Body of pancreas (tissue), 4 donors: Measurements from ENCODE around the gene TUFT1. TPM values are rescaled to one million over a fixed set of nuclear protein-coding genes. Genes with fewer than 3 reads are reported as not detected.

Source experiments
- ATAC-seq: fragments of 150-250 bp; one replicate; pipeline ENCODE4 v1.9.1; 2016
- DNase-seq, 4 donors: peaks; one replicate each; pipeline ENCODE4 v3.0.0-alpha.2; 2019
- H3K27ac ChIP-seq, 4 donors: fragments of 200-600 bp; sonication (generic); 1 replicate in 3 of 4; 2 replicates in 1 of 4; pipeline versions ENCODE4 v1.5.1 to v1.6.1; 2016 to 2019; ENCODE audit warnings: mild to moderate bottlenecking in 1 of 4, mixed read lengths in 1 of 4, moderate library complexity in 1 of 4
- H3K27me3 ChIP-seq, 2 donors: fragments of 200-600 bp; sonication (generic); one replicate each; pipeline ENCODE4 v1.6.0; 2016; ENCODE audit warnings: mild to moderate bottlenecking in 1 of 2
- H3K36me3 ChIP-seq, 2 donors: fragments of 200-600 bp; sonication (generic); replicated peaks in 1 of 2; 2 replicates each; pipeline ENCODE4 v1.5.1; 2016; ENCODE audit warnings: low read depth in 2 of 2; ENCODE audit not compliant: insufficient read depth in 1 of 2
- H3K4me1 ChIP-seq: fragments of 200-600 bp; sonication (generic); one replicate; pipeline ENCODE4 v1.6.0; 2016
- H3K4me3 ChIP-seq, 2 donors: fragments of 200-600 bp; sonication (generic); 1 replicate in 1 of 2; 2 replicates in 1 of 2; pipeline ENCODE4 v1.5.1; 2016 to 2019
- H3K9me3 ChIP-seq, 3 donors: fragments of 200-600 bp; sonication (generic); 1 replicate in 2 of 3; 2 replicates in 1 of 3; pipeline ENCODE4 v1.5.1; 2016
- POLR2A ChIP-seq, 3 donors: fragments of 450-650 bp; IDR thresholded peaks; one replicate each; pipeline ENCODE4 v1.6.1; 2016; ENCODE audit warnings: antibody characterized with exemption in 3 of 3, mild to moderate bottlenecking in 2 of 3
- WGBS, 2 donors: methylation state at CpG; one replicate each; pipeline ENCODE4 v1.1.5; 2017; 5-methylcytosine and 5-hydroxymethylcytosine counted together
- intact Hi-C: fragments of 100-400 bp; cut with DNase I; formaldehyde crosslinking; loops from one replicate; pipeline ENCODE4 v1.15.1; 2023
- total RNA-seq, 2 donors: library from RNA; depleted of rRNA; stranded (reverse); fragments of >200 nt; gene quantifications; one replicate each; pipeline ENCODE4 v1.1.0, GENCODE V29; 2016
- TF ChIP-seq, protein P1 (sequence below), 7 experiments: fragments of 450-650 bp in 4 of 7; fragments of 200-600 bp in 3 of 7; sonication (generic) in 3 of 7; IDR thresholded peaks; one replicate each; pipeline ENCODE4 v1.5.1; 2016 to 2019; ENCODE audit warnings: antibody characterized with exemption in 7 of 7

Gene TUFT1
- total RNA-seq, 2 donors from 2014 or later = 10.9 to 17.1 TPM

DNA sequence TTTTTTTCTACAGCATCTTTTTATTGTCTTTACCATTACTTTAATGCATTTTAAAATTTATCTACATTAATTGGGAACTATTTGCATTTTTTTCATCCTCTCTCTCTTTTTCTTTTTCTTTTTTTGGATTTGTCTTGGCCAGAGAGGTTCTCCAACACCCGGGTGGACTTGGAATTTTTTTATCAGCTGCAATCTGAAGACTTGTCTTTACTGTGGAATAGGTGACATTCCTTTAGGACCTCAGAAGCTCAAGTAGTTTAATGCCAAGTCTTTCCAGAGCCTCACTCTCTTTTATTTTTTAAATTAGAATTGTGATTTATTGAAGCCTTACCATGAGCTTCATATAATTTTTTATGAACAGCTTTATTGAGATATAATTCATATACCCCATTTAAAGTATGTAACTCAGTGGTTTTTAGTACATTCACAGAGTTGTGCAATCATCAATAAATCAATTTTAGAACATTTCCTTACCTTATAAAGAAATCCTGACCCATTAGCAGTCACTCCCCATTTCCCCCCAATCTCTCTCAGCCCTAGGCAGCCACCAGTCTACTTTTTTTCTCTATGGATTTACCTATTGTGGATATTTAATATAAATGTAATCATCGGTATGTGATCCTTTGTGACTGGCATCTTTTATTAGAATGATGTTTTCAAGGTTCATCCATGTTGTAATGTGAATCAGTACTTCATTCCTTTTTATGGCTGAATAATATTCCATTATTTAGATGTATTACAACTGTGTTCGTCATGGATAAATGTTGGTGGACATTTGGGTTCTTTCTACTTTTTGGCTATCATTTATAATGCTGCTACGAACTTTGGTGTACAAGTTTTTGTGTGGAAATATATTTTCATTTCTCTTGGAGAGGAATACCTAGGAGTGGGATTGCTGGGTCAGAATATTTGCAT, 6.2 kb downstream of the TUFT1 start:
- intact Hi-C loops = no loop called here
- no peaks in the 10 kb centered on the region for H3K27me3 ChIP-seq
- DNase-seq = no peak
- 87% methylated on average over 4 of the region's 4 CpGs for WGBS, 2 donors
- H3K9me3 ChIP-seq = no peaks in the 10 kb centered on the region
- H3K36me3 ChIP-seq = no peaks in the 10 kb centered on the region
- H3K27ac ChIP-seq = peak overlapping the region in 3 of 4 donors; percentile 69 to 76 (median 76)
- H3K4me3 ChIP-seq = no peak overlapping the region
- TF ChIP-seq, protein P1, sequence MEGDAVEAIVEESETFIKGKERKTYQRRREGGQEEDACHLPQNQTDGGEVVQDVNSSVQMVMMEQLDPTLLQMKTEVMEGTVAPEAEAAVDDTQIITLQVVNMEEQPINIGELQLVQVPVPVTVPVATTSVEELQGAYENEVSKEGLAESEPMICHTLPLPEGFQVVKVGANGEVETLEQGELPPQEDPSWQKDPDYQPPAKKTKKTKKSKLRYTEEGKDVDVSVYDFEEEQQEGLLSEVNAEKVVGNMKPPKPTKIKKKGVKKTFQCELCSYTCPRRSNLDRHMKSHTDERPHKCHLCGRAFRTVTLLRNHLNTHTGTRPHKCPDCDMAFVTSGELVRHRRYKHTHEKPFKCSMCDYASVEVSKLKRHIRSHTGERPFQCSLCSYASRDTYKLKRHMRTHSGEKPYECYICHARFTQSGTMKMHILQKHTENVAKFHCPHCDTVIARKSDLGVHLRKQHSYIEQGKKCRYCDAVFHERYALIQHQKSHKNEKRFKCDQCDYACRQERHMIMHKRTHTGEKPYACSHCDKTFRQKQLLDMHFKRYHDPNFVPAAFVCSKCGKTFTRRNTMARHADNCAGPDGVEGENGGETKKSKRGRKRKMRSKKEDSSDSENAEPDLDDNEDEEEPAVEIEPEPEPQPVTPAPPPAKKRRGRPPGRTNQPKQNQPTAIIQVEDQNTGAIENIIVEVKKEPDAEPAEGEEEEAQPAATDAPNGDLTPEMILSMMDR (IDR thresholded peaks at IDR 0.05) = no peak
- no peak for TF ChIP-seq POLR2A (IDR thresholded peaks at IDR 0.05)
- no peak for ATAC-seq
- peaks cover 62% of the 10 kb centered on the region for H3K4me1 ChIP-seq

GRCh38 chr1:151547119-151547899, 7.2 kb downstream of the TUFT1 start:
- intact Hi-C loops = no loop called here
- Histone ChIP-seq H3K36me3 (no peaks in the 10 kb centered on the region), H3K27ac (peak overlapping the region; percentile 50 to 76 (median 72)), H3K4me3 (no peak overlapping the region), H3K27me3 (no peaks in the 10 kb centered on the region), H3K4me1 (peaks cover 53% of the 10 kb centered on the region), H3K9me3 (no peaks in the 10 kb centered on the region)
- ATAC-seq (peak; percentile 95), DNase-seq (peak; percentile 72 to 84 (median 77))
- TF ChIP-seq, protein P1 (IDR thresholded peaks at IDR 0.05) = no peak
- no peak for TF ChIP-seq POLR2A (IDR thresholded peaks at IDR 0.05)
- 49 to 51% methylated on average over 7 of the region's 7 CpGs for WGBS, 2 donors

- Histone ChIP-seq H3K4me1 (peaks cover 47% of the 10 kb centered on the region), H3K27ac (peak overlapping the region; percentile 50 to 76 (median 72)), H3K36me3 (no peaks in the 10 kb centered on the region), H3K27me3 (no peaks in the 10 kb centered on the region), H3K9me3 (no peaks in the 10 kb centered on the region), H3K4me3 (no peak overlapping the region)
- TF ChIP-seq, protein P1 (IDR thresholded peaks at IDR 0.05) = no peak
- TF ChIP-seq POLR2A (IDR thresholded peaks at IDR 0.05) = no peak
- no peak for ATAC-seq
- intact Hi-C loops = no loop called here
- 87 to 100% methylated on average over 3 of the region's 3 CpGs for WGBS, 2 donors
- no peak for DNase-seq
These were observed 7.8 kb downstream of the TUFT1 start for GRCh38 chr1:151547900-151548230.

GRCh38 chr1:151549199-151549598, 9.1 kb downstream of the TUFT1 start:
- peaks cover 35% of the 10 kb centered on the region for H3K4me1 ChIP-seq
- no peak overlapping the region for H3K4me3 ChIP-seq
- 66 to 74% methylated on average over 2 of the region's 2 CpGs for WGBS, 2 donors
- TF ChIP-seq POLR2A (IDR thresholded peaks at IDR 0.05) = no peak
- TF ChIP-seq, protein P1 (IDR thresholded peaks at IDR 0.05) = no peak
- H3K27ac ChIP-seq = peak overlapping the region in 3 of 4 donors; percentile 37 to 76 (median 61)
- no peak for DNase-seq
- no peaks in the 10 kb centered on the region for H3K9me3 ChIP-seq
- no peaks in the 10 kb centered on the region for H3K36me3 ChIP-seq
- ATAC-seq = no peak
- intact Hi-C loops = no loop called here
- no peaks in the 10 kb centered on the region for H3K27me3 ChIP-seq
